Panc1 (cell line): ENCODE results near the gene INPP5A. TPM values are rescaled to one million over a fixed set of nuclear protein-coding genes. Genes with fewer than 3 reads are reported as not detected.

Source experiments
- ATAC-seq: fragments of 200-7000 bp; cut with Tn5 transposase; 2 replicates; pipeline ENCODE4 v1.9.1; 2020; ENCODE audit warnings: mild to moderate bottlenecking, moderate library complexity
- BruUV-seq: library from RNA; stranded (reverse); fragments of 400-500 nt; replicated peaks from 2 replicates; lab custom pipeline; 2021; lab: Mats Ljungman, UMichigan
- CTCF ChIA-PET: fragments of 300-600 bp; sonication (Branson Sonifier 250); formaldehyde crosslinking; loops from one replicate; lab custom pipeline; 2022; ENCODE audit warnings: antibody characterized with exemption; lab: Charles Lee
- POLR2A ChIA-PET: fragments of 300-600 bp; sonication (Branson Sonifier 250); formaldehyde crosslinking; loops from one replicate; lab custom pipeline; 2022; ENCODE audit warnings: antibody characterized with exemption; lab: Charles Lee
- DNase-seq: peaks from one replicate; pipeline ENCODE4 v3.0.0-alpha.2; 2010; ENCODE audit warnings: low read depth, low spot score
- H3K27ac ChIP-seq: 2 replicates; pipeline ENCODE4 v1.5.1; 2011; ENCODE audit warnings: mild to moderate bottlenecking, low read length, inconsistent platforms
- H3K27me3 ChIP-seq: fragments of 200-500 bp; sonication (Bioruptor generic); 2 replicates; pipeline ENCODE4 v1.6.0; 2014; ENCODE audit warnings: low read length, inconsistent platforms; ENCODE audit not compliant: control insufficient read depth, insufficient read depth
- H3K36me3 ChIP-seq: fragments of 200-500 bp; sonication (Bioruptor generic); 2 replicates; pipeline ENCODE4 v1.5.1; 2014; ENCODE audit warnings: inconsistent platforms, mild to moderate bottlenecking, low read length, moderate library complexity; ENCODE audit not compliant: control insufficient read depth, insufficient read depth
- H3K4me1 ChIP-seq: 2 replicates; pipeline ENCODE4 v1.5.1; 2011; ENCODE audit warnings: inconsistent platforms, mild to moderate bottlenecking, low read length, moderate library complexity; ENCODE audit not compliant: control insufficient read depth, insufficient read depth
- H3K4me3 ChIP-seq, 2 experiments: 2 replicates each; pipeline ENCODE4 v1.5.1; 2011 to 2012; ENCODE audit warnings: low read depth in 2 of 2, low read length in 2 of 2, mild to moderate bottlenecking in 2 of 2, inconsistent platforms in 1 of 2, moderate library complexity in 1 of 2
- H3K9me3 ChIP-seq: fragments of 200-500 bp; sonication (Bioruptor generic); 2 replicates; pipeline ENCODE4 v1.5.1; 2014; ENCODE audit warnings: low read depth, mild to moderate bottlenecking, inconsistent platforms, low read length, moderate library complexity; ENCODE audit not compliant: control insufficient read depth, insufficient read depth
- POLR2AphosphoS5 ChIP-seq: IDR thresholded peaks from 2 replicates; pipeline ENCODE4 v1.6.1; 2012; ENCODE audit warnings: mild to moderate bottlenecking, low read depth, low read length, moderate library complexity
- SIN3A ChIP-seq: IDR thresholded peaks from 2 replicates; pipeline ENCODE4 v1.6.1; 2012; ENCODE audit warnings: low read depth, mild to moderate bottlenecking, low read length, moderate library complexity, borderline replicate concordance; ENCODE audit not compliant: insufficient read depth
- TCF7L2 ChIP-seq: IDR thresholded peaks from 2 replicates; pipeline ENCODE4 v1.6.1; 2011; ENCODE audit warnings: mild to moderate bottlenecking, low read depth, low read length, inconsistent platforms
- in situ Hi-C: cut with HindIII; loops from 2 replicates; pipeline ENCODE4 v1.10.0; 2016; ENCODE audit warnings: low sequenced_read_pairs, low pct_unique_long_range_greater_than_20kb
- intact Hi-C: fragments of 100-400 bp; cut with micrococcal nuclease; formaldehyde crosslinking; loops from one replicate; pipeline ENCODE4 v1.10.0; 2022; ENCODE audit not compliant: unreplicated experiment
- total RNA-seq: library from RNA; stranded (reverse); gene quantifications from one replicate; pipeline ENCODE4 v1.2.1, GENCODE V29; 2021; ENCODE audit not compliant: unreplicated experiment
- TF ChIP-seq, protein P1 (sequence below): fragments of 450-650 bp; IDR thresholded peaks from 2 replicates; pipeline ENCODE4 v1.5.1; 2017; ENCODE audit warnings: mild to moderate bottlenecking
- TF ChIP-seq, protein P2 (sequence below), 2 experiments: IDR thresholded peaks; 2 replicates each; pipeline ENCODE4 v1.6.1; 2011 to 2012; ENCODE audit warnings: low read depth in 2 of 2, control low read depth in 1 of 2, low read length in 1 of 2, mild to moderate bottlenecking in 1 of 2, moderate library complexity in 1 of 2; ENCODE audit not compliant: insufficient read depth in 1 of 2

INPP5A gene
- total RNA-seq, 1 experiment from 2014 or later: 60.0 TPM

DNA sequence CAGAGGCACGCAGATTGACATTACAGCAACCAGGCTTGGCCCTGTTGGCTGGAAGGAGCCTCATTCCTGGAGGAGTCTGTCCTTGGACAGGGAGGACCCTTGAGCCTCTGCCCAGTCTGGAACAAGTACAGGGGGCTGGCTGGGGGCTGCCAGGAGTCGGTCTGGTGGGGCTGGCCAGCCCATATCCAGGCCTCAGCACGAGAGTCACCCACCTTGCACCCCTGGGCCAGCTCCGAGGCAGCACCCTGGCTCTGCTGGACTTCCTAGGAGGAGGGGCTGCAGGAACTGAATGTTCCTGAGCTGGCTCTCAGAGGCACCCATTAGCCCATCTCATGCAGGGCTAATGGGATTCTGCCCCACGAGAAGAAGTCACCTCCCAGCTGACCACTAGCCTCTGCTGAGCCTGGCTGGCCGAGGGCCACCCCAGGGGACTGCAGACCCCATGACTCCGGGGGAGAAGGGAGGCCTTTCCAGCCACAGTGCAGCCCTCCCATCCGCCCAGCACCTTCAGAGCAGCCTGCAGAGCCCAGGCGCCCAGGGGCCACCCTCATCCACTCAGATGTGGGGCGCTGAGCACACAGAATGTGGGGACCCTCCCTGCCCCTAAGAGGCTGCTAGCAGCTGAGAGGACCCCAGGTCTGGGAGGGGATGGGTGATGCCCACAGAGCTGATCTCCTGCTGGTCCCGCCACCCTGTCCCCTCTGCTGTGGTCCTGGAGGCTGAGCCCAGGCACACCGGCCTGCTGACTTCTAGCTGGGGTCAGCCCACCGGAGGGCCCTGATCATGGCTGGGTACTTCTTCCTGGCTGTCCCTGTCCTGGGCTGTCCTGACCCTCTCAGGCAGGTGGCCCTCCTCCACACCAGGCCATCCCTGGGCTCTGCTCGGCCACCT is 14.8 kb upstream of the INPP5A start:
- no TSS peak for BruUV-seq

DNA sequence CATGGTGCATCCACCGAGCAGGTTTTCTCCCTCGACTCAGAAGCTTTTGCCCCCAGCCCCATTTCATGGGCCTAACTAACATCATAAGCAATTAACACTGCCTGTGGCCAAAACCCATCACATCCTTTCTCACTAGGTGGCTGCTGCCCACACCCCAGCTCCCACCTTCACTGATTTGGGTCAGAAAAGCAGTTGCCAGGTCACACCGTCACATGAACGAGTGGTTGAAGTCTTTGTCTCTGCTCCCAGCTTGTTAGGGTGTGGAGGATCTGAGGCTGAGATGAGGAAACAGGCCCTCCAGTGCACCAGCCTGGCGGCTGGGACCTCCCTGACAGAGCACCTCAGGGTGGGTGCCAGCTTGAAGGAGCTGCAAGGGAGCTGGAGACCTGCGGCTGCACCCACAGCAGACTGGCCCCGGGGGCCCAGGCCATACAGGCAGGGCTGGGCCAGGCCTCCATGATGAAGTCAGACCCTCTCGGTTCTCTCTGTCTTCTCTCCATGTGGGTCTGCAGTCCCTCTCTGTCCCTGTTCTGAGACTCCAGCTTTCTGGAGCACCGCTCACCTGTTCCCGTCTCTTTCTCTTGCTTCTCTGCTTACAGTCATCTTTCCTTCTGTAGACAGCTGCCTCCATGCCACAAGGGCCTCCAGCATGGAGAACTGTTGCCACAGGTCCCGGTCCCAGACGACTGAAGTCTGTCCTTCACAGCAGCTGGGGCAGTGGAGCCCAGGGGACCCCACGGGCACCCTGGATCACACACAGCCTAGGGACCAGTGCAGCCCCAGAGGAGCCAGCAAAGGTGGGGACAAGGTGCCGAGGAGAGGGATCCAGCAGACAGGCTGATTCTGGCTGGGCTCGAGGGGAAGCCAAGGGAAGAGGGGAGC is 13.8 kb upstream of the INPP5A start:
- ChIA-PET POLR2A (interaction anchor here (0.5 kb wide), 1 partner anchor 604 kb away, joined by 6 read pairs; no protein-coding TSS in a partner anchor), CTCF (interaction anchor here (0.6 kb wide), 1 partner anchor 112 kb away, joined by 7 read pairs; no protein-coding TSS in a partner anchor)
- Histone ChIP-seq H3K4me3 (no peak overlapping the region), H3K27me3 (no peaks in the 10 kb centered on the region), H3K27ac (no peak overlapping the region), H3K4me1 (peaks cover 33% of the 10 kb centered on the region), H3K9me3 (no peaks in the 10 kb centered on the region), H3K36me3 (no peaks in the 10 kb centered on the region)
- in situ Hi-C loops: no loop called here
- BruUV-seq: no TSS peak
- ATAC-seq (no peak), DNase-seq (no peak)
- TF ChIP-seq POLR2AphosphoS5: no peak
- TF ChIP-seq, protein P1, sequence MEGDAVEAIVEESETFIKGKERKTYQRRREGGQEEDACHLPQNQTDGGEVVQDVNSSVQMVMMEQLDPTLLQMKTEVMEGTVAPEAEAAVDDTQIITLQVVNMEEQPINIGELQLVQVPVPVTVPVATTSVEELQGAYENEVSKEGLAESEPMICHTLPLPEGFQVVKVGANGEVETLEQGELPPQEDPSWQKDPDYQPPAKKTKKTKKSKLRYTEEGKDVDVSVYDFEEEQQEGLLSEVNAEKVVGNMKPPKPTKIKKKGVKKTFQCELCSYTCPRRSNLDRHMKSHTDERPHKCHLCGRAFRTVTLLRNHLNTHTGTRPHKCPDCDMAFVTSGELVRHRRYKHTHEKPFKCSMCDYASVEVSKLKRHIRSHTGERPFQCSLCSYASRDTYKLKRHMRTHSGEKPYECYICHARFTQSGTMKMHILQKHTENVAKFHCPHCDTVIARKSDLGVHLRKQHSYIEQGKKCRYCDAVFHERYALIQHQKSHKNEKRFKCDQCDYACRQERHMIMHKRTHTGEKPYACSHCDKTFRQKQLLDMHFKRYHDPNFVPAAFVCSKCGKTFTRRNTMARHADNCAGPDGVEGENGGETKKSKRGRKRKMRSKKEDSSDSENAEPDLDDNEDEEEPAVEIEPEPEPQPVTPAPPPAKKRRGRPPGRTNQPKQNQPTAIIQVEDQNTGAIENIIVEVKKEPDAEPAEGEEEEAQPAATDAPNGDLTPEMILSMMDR: no peak
- TF ChIP-seq SIN3A: no peak
- TF ChIP-seq, protein P2, sequence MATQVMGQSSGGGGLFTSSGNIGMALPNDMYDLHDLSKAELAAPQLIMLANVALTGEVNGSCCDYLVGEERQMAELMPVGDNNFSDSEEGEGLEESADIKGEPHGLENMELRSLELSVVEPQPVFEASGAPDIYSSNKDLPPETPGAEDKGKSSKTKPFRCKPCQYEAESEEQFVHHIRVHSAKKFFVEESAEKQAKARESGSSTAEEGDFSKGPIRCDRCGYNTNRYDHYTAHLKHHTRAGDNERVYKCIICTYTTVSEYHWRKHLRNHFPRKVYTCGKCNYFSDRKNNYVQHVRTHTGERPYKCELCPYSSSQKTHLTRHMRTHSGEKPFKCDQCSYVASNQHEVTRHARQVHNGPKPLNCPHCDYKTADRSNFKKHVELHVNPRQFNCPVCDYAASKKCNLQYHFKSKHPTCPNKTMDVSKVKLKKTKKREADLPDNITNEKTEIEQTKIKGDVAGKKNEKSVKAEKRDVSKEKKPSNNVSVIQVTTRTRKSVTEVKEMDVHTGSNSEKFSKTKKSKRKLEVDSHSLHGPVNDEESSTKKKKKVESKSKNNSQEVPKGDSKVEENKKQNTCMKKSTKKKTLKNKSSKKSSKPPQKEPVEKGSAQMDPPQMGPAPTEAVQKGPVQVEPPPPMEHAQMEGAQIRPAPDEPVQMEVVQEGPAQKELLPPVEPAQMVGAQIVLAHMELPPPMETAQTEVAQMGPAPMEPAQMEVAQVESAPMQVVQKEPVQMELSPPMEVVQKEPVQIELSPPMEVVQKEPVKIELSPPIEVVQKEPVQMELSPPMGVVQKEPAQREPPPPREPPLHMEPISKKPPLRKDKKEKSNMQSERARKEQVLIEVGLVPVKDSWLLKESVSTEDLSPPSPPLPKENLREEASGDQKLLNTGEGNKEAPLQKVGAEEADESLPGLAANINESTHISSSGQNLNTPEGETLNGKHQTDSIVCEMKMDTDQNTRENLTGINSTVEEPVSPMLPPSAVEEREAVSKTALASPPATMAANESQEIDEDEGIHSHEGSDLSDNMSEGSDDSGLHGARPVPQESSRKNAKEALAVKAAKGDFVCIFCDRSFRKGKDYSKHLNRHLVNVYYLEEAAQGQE (IDR thresholded peaks at IDR 0.05; ENCODE audit: insufficient read depth in 1 of 2, low read depth in 2 of 2, low read length in 1 of 2): no peak
- intact Hi-C loops: no loop called here

More for the DNA sequence above, 14.8 kb upstream of the INPP5A start:
- TF ChIP-seq, protein P2 (IDR thresholded peaks at IDR 0.05; ENCODE audit: insufficient read depth in 1 of 2, low read depth in 2 of 2, low read length in 1 of 2): no peak
- TF ChIP-seq SIN3A (no peak), POLR2AphosphoS5 (no peak), TCF7L2 (no peak)
- TF ChIP-seq, protein P1: no peak
- no peak for DNase-seq
- ChIA-PET POLR2A (interaction anchor here (0.5 kb wide), 1 partner anchor 605 kb away, joined by 6 read pairs; no protein-coding TSS in a partner anchor), CTCF (no interaction called here)
- no peaks in the 10 kb centered on the region for H3K36me3 ChIP-seq
- H3K4me1 ChIP-seq: peaks cover 36% of the 10 kb centered on the region
- H3K27me3 ChIP-seq: no peaks in the 10 kb centered on the region
- no peak overlapping the region for H3K4me3 ChIP-seq
- no peak for ATAC-seq
- intact Hi-C loops (no loop called here), in situ Hi-C loops (no loop called here)
- H3K9me3 ChIP-seq: no peaks in the 10 kb centered on the region
- H3K27ac ChIP-seq: no peak overlapping the region
